ENCODE data around the gene GUCD1. TPM values are rescaled to one million over a fixed set of nuclear protein-coding genes. Genes with fewer than 3 reads are reported as not detected.

Gene GUCD1
- 41.3 TPM for total RNA-seq

GRCh38 chr22:24554313-24555164 lies at the start of gene GUCD1:
Gene GUCD1, minus strand, starts transcription at chr22:24555138. Its CDS starts 147 bp downstream, at chr22:24554991.

GRCh38 chr22:24602847-24603769 lies 48.2 kb upstream of the GUCD1 start, which contains the start of gene GGT1:
Gene GGT1, plus strand, starts transcription at chr22:24603193. Its CDS starts 7,889 bp downstream, at chr22:24611082.

GRCh38 chr22:24592851-24593558 lies 38.1 kb upstream of the GUCD1 start, which contains the start of gene LRRC75B:
Gene LRRC75B, minus strand, starts transcription at chr22:24593073. Its CDS starts 34 bp downstream, at chr22:24593039.

GRCh38 chr22:24555165-24556039 lies 464 bp upstream of the GUCD1 start, which contains the start of gene SNRPD3:
Gene SNRPD3, plus strand, starts transcription at chr22:24555999. Its CDS starts 1,676 bp downstream, at chr22:24557675.

GRCh38 chr22:24494528-24495364 lies 60.2 kb downstream of the GUCD1 start, which contains the start of gene UPB1:
Gene UPB1, plus strand, starts transcription at chr22:24495332. Its CDS starts 72 bp downstream, at chr22:24495404.

Other genes with a start within 250 kb of the GUCD1 start
- 11.0 TPM for gene ADORA2A, start 127.5 kb downstream of the GUCD1 start, total RNA-seq
- 0.94 TPM for gene UPB1, start 59.8 kb downstream of the GUCD1 start, total RNA-seq
- gene SNRPD3, start 861 bp upstream of the GUCD1 start, total RNA-seq, result 138 TPM
- gene LRRC75B, start 37.9 kb upstream of the GUCD1 start, total RNA-seq, result 12.5 TPM
- 5.6 TPM for gene GGT1, start 48.1 kb upstream of the GUCD1 start, total RNA-seq
- gene PIWIL3, start 219.6 kb upstream of the GUCD1 start, total RNA-seq, result not detected

Data from parietal lobe (tissue), 1 donor.